Caki2 (cell line): ENCODE results near the gene GET4. TPM values are rescaled to one million over a fixed set of nuclear protein-coding genes. Genes with fewer than 3 reads are reported as not detected.

Source experiments
- DNase-seq: peaks from one replicate; pipeline ENCODE4 v3.0.0-alpha.2; 2015; ENCODE audit warnings: low read depth
- in situ Hi-C: cut with HindIII; loops from 2 replicates; pipeline ENCODE4 v1.10.0; 2016; ENCODE audit warnings: low sequenced_read_pairs, low pct_unique_long_range_greater_than_20kb, mixed read lengths
- total RNA-seq: library from RNA; depleted of rRNA; stranded (reverse); fragments of >200 nt; shearing (Covaris generic); gene quantifications from 2 replicates; pipeline ENCODE4 v1.2.3, GENCODE V29; 2014; ENCODE audit warnings: low replicate concordance

The GET4 gene
- total RNA-seq, 1 experiment from 2014 or later = 117 TPM

DNA sequence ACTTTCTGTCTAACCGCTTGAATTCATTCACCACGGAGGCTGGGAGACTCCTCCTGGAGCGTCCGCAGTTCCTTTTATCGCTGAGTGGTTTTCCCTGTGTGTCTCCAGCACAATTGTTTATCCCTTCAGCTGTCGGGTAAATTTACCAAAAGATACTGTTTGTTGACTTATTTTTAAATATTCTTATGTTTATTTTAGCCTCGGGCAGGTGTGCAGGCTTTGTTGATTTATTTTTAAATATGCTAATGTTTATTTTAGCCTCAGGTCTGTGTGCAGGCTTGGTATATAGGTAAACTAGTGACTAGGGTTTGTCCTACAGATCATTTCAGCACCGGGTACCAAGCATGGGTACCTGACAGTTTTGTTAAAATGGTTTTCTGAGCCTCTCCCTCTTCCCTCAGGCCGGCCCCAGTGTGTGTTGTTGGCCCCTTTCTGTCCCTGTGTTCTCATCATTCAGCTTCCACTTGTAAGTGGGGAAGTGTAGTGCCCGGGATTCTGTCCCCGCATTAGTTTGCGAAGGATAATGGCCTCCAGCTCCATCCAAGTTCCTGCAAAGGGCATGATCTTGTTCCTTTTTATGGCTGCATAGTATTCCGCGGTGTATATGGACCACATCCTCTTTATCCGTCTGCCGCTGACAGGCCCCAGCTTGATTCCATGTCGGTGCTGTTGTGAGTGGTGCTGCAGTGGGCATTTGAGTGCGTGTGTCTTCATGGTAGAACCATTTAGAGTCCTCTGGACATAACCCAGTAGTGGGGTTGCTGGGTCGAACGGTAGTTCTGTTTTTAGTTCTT lies 5.3 kb downstream of the GET4 start:
- in situ Hi-C loops = no loop called here
- DNase-seq = no peak

GRCh38 chr7:882336-883035 lies 6.1 kb downstream of the GET4 start:
- DNase-seq = no peak
- in situ Hi-C loops = no loop called here

DNA sequence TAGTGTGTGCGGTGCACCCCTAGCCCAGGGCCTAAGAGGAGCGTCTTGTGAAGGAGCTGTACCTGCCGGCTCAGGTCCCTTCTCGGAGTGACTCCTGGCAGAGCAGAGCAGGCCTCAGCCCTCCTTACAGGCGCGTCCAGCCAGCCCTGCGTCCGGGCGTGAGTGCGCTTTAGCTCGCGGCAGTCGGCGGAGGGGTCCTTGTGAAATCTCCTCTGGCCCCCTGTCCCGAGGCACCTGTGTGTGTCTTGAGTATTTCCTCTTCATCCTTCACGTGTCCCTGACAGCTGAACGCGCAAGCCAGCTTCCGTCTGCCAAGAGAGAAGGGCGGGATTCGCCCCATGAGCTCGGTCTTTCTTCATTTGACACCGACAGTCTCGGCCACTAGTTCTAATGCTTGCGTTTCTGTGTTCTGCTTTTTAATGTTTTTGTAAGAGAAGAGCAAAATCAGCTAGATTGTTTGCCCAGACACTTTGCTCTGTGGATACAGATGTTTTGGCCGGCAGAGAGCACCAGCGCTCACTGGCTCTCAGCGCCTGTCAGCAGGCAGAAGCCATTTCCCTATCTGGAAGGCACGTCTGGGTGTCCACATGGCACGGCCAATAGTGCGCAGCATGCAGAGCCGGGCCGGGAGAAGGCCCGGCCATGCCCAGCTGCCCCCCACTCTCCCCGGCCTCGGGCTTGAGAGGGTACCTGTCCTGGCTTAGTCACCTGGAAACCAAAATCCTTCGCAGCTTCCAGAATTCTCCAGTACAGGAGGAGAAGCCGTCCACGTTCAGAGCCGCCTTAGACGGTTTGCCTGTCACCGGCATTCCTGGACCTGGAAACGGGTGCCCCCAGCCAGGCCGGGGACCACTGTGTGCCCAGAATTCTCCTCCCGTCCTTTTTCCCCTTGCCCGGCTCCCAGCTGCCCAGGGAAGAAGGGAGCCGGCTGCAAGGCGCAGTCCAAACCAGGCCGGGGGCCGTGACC lies 7.0 kb downstream of the GET4 start:
- in situ Hi-C loops = no loop called here
- DNase-seq = no peak

- no peak for DNase-seq
- in situ Hi-C loops = no loop called here
Measured at GRCh38 chr7:884191-885003, 8.0 kb downstream of the GET4 start.

GRCh38 chr7:885261-885892 lies 9.0 kb downstream of the GET4 start:
- DNase-seq = no peak
- in situ Hi-C loops = no loop called here

DNA sequence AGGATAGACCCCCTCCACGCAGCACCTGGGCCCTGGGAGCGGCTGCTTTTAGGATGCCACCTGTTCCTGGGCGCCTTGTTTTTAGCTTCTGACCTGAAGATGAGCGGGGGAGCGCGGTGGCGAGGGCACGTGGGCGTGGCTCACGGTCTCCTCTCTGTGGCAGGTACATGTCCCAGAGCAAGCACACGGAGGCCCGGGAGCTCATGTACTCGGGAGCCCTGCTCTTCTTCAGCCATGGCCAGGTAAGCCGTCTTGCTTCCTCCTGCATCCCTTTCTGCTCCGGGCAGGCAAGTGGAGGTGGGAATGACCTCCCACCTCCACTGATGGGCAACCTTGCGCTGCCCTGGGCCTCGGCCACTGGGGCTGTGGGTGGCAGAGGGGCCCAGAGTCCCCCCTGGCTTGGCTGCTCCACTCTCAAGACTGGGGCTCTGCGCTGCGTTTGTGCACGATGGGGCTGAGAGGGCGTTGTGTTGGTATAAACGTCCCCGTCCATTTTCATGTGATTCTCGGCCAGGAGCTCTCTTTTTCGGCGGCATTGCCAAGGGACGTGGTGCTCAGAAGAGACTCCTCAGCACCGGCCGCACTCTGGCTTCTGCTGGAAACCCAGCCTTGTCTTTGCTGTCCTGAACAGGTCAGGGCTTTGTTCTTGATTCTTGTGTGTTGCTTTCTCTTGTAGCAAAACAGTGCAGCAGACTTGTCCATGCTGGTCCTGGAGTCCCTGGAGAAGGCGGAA lies 9.7 kb downstream of the GET4 start:
- in situ Hi-C loops = no loop called here
- DNase-seq = no peak

DNA sequence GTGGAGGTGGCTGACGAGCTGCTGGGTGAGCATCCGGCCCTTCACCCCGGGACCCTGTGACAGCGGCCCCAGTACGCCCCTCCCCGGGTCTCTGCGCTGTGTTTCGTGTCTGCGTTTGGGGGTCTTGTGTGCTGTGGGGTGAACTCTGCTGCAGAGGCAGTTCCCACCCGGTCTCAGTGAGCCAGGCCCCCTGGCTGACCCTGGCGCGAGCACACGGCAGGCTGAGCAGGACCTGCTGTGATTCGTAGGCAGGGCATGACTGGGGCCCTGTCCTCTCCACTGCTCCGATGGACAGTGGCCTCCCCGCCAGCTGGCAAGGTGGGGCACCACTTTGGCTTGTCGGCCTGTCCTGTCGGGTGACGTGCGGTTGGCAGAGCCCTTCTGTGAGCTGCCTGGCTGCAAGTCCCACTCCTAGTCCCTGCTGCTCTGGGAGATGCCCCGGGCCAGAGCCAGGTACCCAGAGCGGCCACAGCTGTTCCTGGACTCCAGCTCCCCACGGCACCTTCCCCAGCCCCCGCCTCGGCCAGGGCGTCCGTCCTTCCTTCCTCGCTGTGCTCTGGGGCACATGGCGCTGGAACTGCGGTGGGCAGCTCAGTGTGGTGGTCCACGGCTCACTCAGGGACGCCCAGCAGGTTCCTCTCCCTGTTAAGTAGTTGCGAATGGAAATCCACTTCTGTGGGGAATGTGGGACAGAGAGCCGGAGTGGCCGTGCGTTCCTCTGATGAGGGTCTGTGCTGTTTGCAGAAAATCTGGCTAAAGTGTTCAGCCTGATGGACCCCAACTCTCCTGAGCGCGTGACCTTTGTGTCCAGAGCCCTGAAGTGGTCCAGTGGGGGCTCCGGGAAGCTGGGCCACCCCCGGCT lies 10.5 kb downstream of the GET4 start:
- no peak for DNase-seq
- in situ Hi-C loops = no loop called here

GRCh38 chr7:887488-887820 lies 11.1 kb downstream of the GET4 start:
- no peak for DNase-seq

GRCh38 chr7:888081-889024 lies 12.0 kb downstream of the GET4 start:
- in situ Hi-C loops = no loop called here

More at GRCh38 chr7:887488-887820, 11.1 kb downstream of the GET4 start:
- in situ Hi-C loops = no loop called here

DNA sequence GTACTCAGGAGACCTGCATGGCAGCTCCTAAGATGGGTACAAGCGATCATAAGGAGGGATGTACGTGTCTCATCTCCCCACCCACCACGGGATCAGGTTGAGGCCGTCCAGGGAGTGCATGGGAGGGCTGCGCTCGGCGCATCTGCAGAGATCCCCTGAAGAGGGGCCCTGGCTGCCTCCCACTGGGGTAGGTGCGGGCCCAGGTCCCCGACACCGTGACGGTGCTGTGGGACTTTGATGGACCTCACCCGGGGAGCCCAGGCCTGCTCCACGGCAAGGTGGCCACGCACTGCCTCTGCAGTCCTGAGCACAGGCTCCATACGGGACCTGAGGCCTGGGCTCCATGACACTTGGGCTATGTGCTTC lies 12.7 kb downstream of the GET4 start:
- in situ Hi-C loops = no loop called here
- no peak for DNase-seq

More at GRCh38 chr7:888081-889024, 12.0 kb downstream of the GET4 start:
- no peak for DNase-seq

- in situ Hi-C loops = no loop called here
- no peak for DNase-seq
Measured at GRCh38 chr7:889391-889790, 13.0 kb downstream of the GET4 start.

- in situ Hi-C loops = no loop called here
- DNase-seq = no peak
Measured at GRCh38 chr7:890868-891267, 14.5 kb downstream of the GET4 start.

DNA sequence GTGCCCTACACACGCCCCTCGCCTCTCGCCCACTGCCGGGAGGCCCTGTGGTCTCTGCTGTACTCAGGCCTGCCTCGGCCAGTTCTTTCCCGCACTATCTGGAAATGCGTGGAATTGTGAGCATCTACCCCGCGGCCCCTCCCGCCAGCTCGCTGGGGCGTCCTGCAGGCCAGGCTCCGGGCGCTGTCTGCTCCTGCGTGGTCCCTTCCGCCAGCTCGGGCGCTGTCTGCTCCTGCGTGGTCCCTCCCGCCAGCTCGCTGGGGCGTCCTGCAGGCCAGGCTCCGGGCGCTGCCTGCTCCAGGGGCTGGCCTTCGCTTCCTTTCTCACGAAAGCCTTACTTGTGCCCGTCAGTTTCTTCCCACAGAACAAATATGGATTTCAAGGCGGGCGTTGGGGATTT lies 14.9 kb downstream of the GET4 start:
- in situ Hi-C loops = no loop called here
- no peak for DNase-seq

DNA sequence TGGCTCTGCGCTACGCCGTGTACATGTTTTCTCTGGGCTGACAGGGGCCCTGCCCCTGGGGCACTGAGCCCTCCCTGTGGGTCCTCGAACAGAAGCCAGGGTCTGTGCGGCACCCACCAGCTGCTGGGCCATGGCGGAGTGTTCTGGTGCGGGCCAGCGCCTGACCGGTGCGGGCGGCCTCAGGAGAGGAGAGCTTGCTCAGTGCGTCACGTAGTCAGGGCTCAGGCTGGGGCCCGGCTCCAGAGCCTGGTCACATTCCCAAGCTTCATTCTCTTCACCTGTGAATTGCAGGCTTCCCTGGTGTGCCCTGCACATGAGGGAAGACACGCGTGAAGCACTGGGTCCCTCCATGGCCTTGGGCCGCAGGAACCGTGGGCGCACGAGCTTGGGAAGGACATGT lies 15.5 kb downstream of the GET4 start:
- no peak for DNase-seq
- in situ Hi-C loops = no loop called here
